Keratinocyte (primary cell): ENCODE data around the gene CDYL.

ENCODE experiments used
- EZH2 ChIP-seq: IDR thresholded peaks from one replicate; pipeline ENCODE4 v1.6.1; 2012; ENCODE audit warnings: inconsistent platforms, mild to moderate bottlenecking, low read length, moderate library complexity
- TF ChIP-seq, protein P1 (sequence below), 3 experiments: IDR thresholded peaks in 1 of 3; conservative IDR thresholded peaks in 1 of 3; optimal IDR thresholded peaks in 1 of 3; 2 replicates in 2 of 3; 3 replicates in 1 of 3; pipeline versions ENCODE3 to v1.5.1; 2011; ENCODE audit warnings: low read length in 3 of 3, mild to moderate bottlenecking in 3 of 3, moderate library complexity in 2 of 3, control low read depth in 1 of 3, inconsistent platforms in 1 of 3; ENCODE audit not compliant: insufficient read depth in 2 of 3; ENCODE audit errors: extremely low read depth in 1 of 3

DNA sequence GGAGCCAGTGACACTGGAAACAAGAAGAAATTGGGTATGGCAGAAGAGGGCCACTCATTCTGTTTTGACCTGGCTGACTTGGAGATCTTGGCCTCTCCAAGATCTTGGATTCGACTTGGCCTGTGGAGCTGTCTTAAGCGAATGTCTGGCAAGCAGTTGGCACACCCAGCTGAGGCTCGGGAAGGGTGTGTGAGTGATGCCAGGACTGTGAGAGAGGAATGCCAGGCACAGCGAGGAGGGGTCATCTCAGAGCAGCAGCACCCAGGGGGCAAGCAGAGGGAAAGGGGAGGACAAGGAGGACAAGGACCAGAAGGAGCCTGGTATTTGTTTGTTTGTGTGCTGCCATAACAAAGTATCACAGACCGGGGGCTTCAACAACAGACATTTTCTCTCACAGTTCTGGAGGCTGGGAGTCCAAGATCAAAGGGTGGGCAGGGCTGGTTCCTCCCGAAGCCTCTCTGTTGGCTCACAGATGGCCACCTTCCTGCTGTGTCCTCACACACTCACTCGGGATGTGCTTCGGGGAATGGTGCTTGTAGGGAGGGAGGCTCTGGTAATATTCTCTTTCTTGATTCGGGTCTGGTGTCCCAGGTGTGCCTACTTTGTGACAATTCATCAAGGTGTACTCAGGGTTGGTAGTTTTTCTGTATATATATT lies 194.7 kb downstream of the CDYL start:
- TF ChIP-seq, protein P1, sequence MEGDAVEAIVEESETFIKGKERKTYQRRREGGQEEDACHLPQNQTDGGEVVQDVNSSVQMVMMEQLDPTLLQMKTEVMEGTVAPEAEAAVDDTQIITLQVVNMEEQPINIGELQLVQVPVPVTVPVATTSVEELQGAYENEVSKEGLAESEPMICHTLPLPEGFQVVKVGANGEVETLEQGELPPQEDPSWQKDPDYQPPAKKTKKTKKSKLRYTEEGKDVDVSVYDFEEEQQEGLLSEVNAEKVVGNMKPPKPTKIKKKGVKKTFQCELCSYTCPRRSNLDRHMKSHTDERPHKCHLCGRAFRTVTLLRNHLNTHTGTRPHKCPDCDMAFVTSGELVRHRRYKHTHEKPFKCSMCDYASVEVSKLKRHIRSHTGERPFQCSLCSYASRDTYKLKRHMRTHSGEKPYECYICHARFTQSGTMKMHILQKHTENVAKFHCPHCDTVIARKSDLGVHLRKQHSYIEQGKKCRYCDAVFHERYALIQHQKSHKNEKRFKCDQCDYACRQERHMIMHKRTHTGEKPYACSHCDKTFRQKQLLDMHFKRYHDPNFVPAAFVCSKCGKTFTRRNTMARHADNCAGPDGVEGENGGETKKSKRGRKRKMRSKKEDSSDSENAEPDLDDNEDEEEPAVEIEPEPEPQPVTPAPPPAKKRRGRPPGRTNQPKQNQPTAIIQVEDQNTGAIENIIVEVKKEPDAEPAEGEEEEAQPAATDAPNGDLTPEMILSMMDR (optimal IDR thresholded peaks at IDR 0.05 in 1 of 3, IDR thresholded peaks at IDR 0.05 in 1 of 3, conservative IDR thresholded peaks at IDR 0.05 in 1 of 3; ENCODE audit: extremely low read depth in 1 of 3, insufficient read depth in 2 of 3, low read length in 3 of 3) = no peak
- TF ChIP-seq EZH2 = no peak
